Activated naive CD4-positive, alpha-beta T cell treated with anti-CD3 and anti-CD28 coated beads, Interleukin-2, amount 50 U/mL, for 24 hours (primary cell): ENCODE results near the gene CFAP91.
A peak's percentile ranks its signal among the peaks of the same experiment; 100 is the strongest.
"Not testable (repeated sequence)": the region's sequence is repeated elsewhere in the genome, so short reads cannot be mapped to it uniquely, and the experiment has no call there.

ENCODE experiments used
- H3K27ac Mint-ChIP-seq: one replicate; pipeline ENCODE4 v1.8.0; 2021; ENCODE audit warnings: mild to moderate bottlenecking, mixed read lengths
- H3K27me3 Mint-ChIP-seq: one replicate; pipeline ENCODE4 v1.8.0; 2021; ENCODE audit warnings: mixed read lengths
- H3K36me3 Mint-ChIP-seq: one replicate; pipeline ENCODE4 v1.8.0; 2021; ENCODE audit warnings: mixed read lengths
- H3K4me1 Mint-ChIP-seq: one replicate; pipeline ENCODE4 v1.8.0; 2021; ENCODE audit warnings: mixed read lengths
- H3K4me3 Mint-ChIP-seq: one replicate; pipeline ENCODE4 v1.8.0; 2021; ENCODE audit warnings: mild to moderate bottlenecking, mixed read lengths
- H3K9me3 Mint-ChIP-seq: one replicate; pipeline ENCODE4 v1.8.0; 2021; ENCODE audit warnings: mixed read lengths

CFAP91 gene

DNA sequence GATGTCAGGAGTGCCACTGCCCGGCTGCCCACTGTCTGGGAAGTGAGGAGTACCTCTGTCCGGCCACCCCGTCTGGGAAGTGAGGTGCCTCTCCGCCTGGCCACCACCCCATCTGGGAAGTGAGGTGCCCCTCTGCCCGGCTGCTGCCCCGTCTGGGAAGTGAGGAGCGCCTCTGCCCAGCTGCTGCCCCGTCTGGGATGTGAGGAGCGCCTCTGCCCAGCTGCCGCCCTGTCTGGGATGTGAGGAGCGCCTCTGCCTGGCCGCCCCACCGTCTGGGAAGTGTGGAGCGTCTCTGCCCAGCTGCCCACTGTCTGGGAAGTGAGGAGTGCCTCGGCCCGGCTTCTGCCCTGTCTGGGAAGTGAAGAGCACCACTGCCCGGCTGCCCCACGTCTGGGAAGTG, 28.9 kb upstream of the CFAP91 start:
- no peak overlapping the region for H3K4me3 Mint-ChIP-seq
- peaks cover 61% of the 10 kb centered on the region for H3K4me1 Mint-ChIP-seq
- peaks cover 8% of the 10 kb centered on the region for H3K36me3 Mint-ChIP-seq
- H3K27ac Mint-ChIP-seq = no peak overlapping the region
- no peaks in the 10 kb centered on the region for H3K27me3 Mint-ChIP-seq
- H3K9me3 Mint-ChIP-seq = no peaks in the 10 kb centered on the region

DNA sequence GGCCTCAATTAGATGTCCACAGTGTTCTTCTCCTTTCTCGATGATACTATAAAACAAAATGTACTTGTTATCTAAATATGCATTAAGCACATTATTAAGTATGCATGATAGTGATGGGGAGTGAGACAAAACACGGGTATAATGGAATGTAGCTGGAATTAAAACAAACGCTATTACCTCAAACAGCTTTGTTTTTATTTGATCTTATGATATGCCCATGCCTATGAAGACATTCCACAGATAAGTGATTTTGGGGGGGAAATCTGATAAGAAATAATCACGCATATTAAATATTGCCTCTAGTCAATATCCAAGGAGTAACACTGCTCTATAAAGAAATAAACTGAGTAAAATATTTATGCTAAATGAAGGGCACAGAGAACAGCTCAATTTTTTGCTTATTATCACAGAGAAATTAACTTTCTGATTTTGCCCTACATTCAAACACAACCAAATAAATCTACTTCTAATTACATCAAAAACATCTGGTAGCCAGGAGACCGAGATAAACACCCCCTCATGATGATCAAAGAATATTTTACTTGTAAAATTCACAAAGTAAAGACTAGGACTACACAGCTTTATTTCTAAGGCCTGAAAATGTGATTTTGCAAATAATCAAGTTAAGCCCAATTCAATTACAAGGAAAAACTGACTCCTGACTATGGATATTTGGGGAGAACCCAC, 27.5 kb upstream of the CFAP91 start:
- peak overlapping the region; percentile 94 for H3K4me3 Mint-ChIP-seq
- H3K27me3 Mint-ChIP-seq = no peaks in the 10 kb centered on the region
- peaks cover 6% of the 10 kb centered on the region for H3K36me3 Mint-ChIP-seq
- H3K4me1 Mint-ChIP-seq = peaks cover 51% of the 10 kb centered on the region
- H3K9me3 Mint-ChIP-seq = no peaks in the 10 kb centered on the region
- H3K27ac Mint-ChIP-seq = peak overlapping the region; percentile 62

DNA sequence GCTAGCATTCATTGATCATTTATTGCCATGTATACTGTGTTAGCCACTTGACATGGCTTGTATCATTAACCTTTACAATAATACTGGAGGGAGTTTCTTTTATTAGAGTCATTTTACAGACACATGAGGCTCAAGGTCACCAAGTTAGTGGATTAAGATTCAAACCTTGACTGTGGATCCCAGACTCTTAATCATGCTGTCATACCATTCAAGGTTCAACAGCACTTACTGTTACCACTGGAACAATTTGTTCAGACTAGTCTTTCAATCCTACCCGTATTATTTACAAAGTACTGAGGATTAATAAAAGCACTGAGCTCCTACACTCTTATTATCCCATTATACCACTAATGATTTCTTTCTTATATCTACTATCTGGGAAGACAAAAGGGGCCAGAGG, 26.8 kb upstream of the CFAP91 start:
- Mint-ChIP-seq H3K36me3 (peaks cover 6% of the 10 kb centered on the region), H3K4me1 (peaks cover 47% of the 10 kb centered on the region), H3K9me3 (no peaks in the 10 kb centered on the region), H3K4me3 (peak overlapping the region; percentile 94), H3K27me3 (no peaks in the 10 kb centered on the region), H3K27ac (peak overlapping the region; percentile 90)

DNA sequence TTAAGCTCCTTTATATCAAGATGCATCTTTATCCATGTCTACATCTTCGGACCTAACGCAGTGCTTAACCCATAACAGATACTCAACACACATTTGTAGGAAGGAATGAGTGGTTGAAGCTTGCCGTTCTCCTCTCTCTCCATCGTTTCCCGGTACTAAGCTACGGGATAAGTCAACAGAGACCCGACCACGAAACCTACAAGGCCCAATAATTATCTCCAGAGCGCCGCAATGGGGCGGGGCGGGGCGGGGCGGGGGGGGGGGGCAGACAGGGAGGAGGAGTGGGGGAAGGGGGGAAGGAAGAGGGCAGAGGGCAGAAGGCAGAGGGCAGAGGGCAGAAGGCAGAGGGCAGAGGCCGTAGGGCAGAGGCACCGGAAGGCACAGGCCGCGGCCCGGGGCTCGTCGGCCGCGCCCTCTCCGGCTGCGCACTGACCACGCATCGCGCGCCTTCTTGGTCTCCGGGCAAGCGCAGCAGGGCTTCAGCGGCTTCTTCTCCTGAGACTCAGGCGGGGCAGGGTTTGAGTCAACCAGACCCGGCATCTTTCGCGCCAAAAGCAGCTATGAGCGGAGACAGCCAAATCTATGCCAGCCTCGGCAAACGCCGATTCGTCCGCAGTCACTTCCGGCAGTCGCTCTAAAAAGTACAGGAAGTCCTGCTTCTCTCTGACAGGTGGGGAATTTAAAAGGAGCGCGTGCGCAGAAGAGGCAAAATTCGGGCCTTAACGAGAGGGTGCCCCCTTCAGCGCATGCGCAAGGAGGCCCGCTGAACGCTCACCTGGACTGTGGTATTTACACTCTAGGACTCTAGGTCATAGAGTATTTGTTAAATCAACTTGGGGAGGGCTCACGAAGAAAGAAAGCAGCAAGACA, 25.8 kb upstream of the CFAP91 start, which contains the start of gene COX17:
COX17 (minus strand) TSS at position 636 of the 870 bp plus-strand sequence; CDS start at position 540, 96 bp downstream.
- Mint-ChIP-seq H3K4me1 (peaks cover 41% of the 10 kb centered on the region), H3K36me3 (peaks cover 6% of the 10 kb centered on the region), H3K9me3 (no peaks in the 10 kb centered on the region), H3K27ac (peak within 1 kb of the TSS; percentile 98), H3K4me3 (peak within 1 kb of the TSS; percentile 94), H3K27me3 (no peaks in the 10 kb centered on the region)

DNA sequence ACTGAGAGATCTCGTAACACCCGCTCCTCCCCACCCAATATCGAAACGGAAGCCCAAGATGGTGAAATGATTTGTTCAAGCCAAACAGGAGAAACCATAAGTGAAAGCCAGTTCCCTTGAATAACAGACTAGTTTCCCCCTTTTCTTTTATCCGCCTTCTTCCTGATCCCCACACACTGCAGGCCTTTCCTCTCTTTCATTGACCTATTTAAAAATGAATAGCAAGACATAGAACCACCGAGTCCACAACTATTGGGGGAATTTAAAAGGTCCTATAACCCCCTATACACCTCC, 25.2 kb upstream of the CFAP91 start:
- Mint-ChIP-seq H3K36me3 (peaks cover 4% of the 10 kb centered on the region), H3K27ac (peak overlapping the region; percentile 98), H3K27me3 (no peaks in the 10 kb centered on the region), H3K9me3 (no peaks in the 10 kb centered on the region), H3K4me3 (peak overlapping the region; percentile 94), H3K4me1 (peaks cover 37% of the 10 kb centered on the region)

DNA sequence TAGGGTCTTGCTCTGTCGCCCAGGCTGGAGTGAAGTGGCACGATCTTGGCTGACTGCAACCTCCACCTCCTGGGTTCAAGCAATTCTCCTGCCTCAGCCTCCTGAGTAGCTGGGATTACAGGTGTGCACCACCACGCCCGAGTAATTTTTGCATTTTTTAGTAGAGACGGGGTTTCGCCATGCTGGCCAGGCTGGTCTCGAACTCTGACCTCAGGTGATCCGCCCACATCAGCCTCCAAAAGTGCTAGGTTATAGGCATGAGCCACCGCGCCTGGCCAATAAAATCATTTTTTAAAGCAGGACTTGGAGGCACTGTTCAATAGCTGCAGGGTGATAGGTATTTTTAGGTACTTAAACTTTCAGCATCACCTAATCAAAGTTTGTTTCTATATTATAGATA, 24.6 kb upstream of the CFAP91 start:
- H3K4me1 Mint-ChIP-seq = peaks cover 32% of the 10 kb centered on the region
- not testable (repeated sequence) for H3K36me3 Mint-ChIP-seq, H3K27me3 Mint-ChIP-seq, H3K4me3 Mint-ChIP-seq, H3K27ac Mint-ChIP-seq, H3K9me3 Mint-ChIP-seq

DNA sequence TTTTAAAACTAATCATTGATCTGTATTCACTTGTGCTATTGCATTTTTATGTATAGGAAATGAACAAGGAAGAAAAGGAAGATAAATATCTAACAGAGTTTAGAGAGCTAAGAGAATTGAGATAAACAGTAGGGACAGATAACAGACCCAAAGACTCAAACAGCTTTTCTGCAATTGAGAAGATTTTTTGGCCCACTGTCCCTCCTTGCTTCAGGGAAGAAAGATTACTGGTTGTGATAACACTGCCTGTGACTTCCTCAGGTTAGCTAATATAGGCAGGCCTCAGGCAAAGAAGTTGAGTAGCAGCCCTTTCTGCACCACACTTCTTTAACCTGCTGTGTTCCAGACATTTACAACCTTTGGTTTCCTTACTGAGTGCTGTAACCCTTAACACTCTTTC, 22.9 kb upstream of the CFAP91 start:
- Mint-ChIP-seq H3K27me3 (no peaks in the 10 kb centered on the region), H3K9me3 (no peaks in the 10 kb centered on the region), H3K4me1 (peaks cover 26% of the 10 kb centered on the region), H3K27ac (no peak overlapping the region), H3K4me3 (no peak overlapping the region), H3K36me3 (peaks cover 2% of the 10 kb centered on the region)

DNA sequence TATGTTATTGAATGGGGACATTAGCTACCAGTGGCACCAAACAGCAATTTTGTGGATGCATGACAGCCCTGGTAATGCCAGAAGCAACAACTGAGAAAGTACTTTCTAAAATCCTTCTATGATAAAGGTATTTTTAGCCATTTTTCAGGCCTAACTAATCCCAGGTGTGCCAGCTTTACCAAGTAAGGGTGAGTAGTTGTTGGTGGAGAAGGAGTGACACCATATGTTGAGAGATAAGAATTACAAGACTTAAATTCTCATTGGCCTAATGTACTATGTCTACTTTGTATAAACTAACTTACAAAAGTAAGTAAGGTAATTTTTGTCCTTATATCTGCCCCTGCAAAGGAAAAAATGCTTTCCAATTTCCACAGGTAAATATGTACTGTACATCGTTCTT, 21.5 kb upstream of the CFAP91 start:
- H3K4me3 Mint-ChIP-seq = no peak overlapping the region
- H3K9me3 Mint-ChIP-seq = no peaks in the 10 kb centered on the region
- H3K27me3 Mint-ChIP-seq = no peaks in the 10 kb centered on the region
- no peaks in the 10 kb centered on the region for H3K36me3 Mint-ChIP-seq
- H3K27ac Mint-ChIP-seq = no peak overlapping the region
- H3K4me1 Mint-ChIP-seq = peaks cover 12% of the 10 kb centered on the region

DNA sequence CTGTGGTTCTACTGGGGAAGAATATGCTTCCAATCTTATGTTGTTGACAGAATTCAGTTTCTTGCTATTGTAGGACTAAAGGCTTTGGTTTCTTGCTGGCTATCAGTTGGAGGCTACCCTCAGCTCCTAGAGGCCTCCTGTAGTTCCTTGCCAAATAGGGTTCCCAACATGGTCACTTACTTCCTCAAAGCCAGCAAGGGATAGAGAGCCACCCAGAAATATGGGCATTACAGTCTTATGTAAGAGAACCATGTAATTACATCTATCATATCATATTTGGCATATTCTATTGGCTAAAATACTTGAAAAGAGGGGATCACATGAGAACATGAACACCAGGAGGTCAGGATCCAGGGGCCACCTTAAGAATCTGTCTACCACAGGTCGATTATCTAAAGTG, 19.4 kb upstream of the CFAP91 start:
- no peaks in the 10 kb centered on the region for H3K36me3 Mint-ChIP-seq
- no peak overlapping the region for H3K4me3 Mint-ChIP-seq

DNA sequence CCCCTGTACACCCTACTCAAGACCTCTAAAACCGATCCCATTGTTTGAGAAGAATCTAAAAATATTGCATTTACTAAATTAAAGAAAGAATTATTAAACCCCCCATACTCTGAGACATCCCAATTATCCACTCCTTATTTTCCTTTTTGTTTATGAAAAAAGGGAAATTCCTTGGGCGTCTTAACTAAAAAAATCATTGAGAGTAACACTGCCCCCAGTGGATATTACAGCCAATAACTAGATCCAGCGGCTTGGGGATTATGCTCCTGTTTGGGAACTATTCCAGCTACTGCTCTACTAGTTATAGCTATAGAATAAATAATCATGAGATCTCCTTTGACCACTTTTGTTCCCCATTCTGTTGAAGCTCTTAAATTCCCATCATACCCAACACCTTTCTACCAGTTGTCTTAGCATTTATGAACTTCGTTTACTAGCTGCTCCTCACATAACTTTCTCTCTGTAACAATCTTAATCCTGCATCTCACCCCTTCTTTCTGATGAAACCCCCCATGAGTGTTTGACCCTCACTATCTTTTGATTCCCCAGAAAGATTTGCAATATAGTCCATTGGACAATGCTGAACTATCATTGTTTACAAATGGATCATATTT, 12.7 kb upstream of the CFAP91 start:
- no peaks in the 10 kb centered on the region for H3K36me3 Mint-ChIP-seq
- no peak overlapping the region for H3K4me3 Mint-ChIP-seq
- no peak overlapping the region for H3K27ac Mint-ChIP-seq
- H3K27me3 Mint-ChIP-seq = no peaks in the 10 kb centered on the region
- no peaks in the 10 kb centered on the region for H3K4me1 Mint-ChIP-seq
- H3K9me3 Mint-ChIP-seq = no peaks in the 10 kb centered on the region

More for the DNA sequence above, 19.4 kb upstream of the CFAP91 start:
- H3K27me3 Mint-ChIP-seq = no peaks in the 10 kb centered on the region
- H3K9me3 Mint-ChIP-seq = no peaks in the 10 kb centered on the region
- no peaks in the 10 kb centered on the region for H3K4me1 Mint-ChIP-seq
- H3K27ac Mint-ChIP-seq = no peak overlapping the region

DNA sequence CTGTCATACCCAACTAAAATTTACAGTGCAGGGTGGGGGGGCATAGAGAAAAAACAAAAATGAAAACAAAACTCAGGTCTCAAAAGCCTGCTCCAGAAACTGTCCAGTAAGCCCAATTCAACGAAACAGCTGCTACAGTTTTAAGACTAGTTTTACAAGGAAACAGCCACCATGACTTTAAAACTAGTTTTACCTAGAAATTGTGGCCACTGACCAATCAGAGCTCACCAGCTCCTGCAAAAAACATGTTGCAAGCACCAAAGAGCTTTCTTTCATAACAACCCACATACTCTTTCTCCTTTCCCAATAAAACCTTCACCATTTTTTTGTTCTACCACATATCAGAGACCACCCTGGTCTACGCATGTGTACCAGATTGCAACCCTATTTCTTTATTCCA, 7.3 kb upstream of the CFAP91 start:
- no peaks in the 10 kb centered on the region for H3K36me3 Mint-ChIP-seq
- peaks cover 13% of the 10 kb centered on the region for H3K4me1 Mint-ChIP-seq
- H3K4me3 Mint-ChIP-seq = no peak overlapping the region
- no peaks in the 10 kb centered on the region for H3K27me3 Mint-ChIP-seq
- H3K9me3 Mint-ChIP-seq = peaks cover 6% of the 10 kb centered on the region
- no peak overlapping the region for H3K27ac Mint-ChIP-seq

DNA sequence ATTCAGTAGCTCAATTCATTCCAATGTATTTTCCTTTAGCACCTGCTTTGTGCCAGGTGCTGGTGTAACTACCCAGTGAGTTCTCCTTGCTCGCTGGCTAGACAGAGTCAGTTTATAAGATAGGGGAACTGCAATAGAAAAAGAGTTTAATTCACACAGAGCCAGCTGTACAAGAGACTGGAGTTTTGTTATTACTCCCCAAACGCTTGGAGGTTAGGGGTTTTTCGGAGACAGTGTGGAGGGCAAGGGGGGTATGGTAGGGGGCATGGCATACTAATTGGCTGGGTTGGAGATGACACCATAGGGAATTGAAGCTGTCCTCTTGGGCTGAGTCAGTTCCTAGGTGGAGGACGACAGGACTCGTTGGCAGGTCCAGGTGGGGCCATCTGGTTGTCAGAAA, 5.4 kb upstream of the CFAP91 start:
- peaks cover 31% of the 10 kb centered on the region for H3K4me1 Mint-ChIP-seq
- H3K9me3 Mint-ChIP-seq = peaks cover 6% of the 10 kb centered on the region
- no peaks in the 10 kb centered on the region for H3K27me3 Mint-ChIP-seq

DNA sequence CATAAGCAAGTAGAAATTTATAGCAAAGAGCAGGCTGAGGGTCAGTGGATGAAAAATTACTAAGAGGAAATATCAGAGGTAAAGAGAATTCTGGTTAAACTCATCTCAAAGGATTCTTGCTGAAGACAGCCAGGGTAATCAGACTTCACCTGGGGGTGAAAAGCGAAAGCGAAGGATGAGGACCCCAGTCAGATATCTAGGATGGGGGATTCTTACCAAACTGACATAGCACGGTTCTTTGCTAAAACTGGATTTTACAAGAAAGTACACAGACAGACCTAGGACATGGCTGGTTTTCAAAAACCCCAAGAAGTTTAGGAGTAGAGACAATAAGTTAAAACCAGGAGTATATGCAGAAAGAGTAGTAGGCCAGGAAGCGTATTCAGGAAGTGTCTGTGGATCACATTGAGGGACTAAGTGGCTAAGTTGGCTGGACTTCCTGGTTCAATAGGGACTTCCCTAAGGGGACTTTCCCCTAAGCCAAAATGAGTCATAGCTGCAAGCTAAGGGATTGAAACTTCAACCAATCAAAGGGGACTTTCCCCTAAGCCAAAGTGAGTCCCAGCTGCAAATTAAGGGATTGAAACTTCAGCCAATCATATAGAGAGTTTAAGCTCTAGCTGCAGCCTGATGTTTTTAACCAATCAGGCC, 2.4 kb upstream of the CFAP91 start:
- H3K9me3 Mint-ChIP-seq = peaks cover 6% of the 10 kb centered on the region
- no peaks in the 10 kb centered on the region for H3K36me3 Mint-ChIP-seq
- peak overlapping the region; percentile 45 for H3K4me3 Mint-ChIP-seq
- H3K4me1 Mint-ChIP-seq = peaks cover 42% of the 10 kb centered on the region
- peaks cover 2% of the 10 kb centered on the region for H3K27me3 Mint-ChIP-seq
- peak overlapping the region; percentile 93 for H3K27ac Mint-ChIP-seq

More for the DNA sequence above, 5.4 kb upstream of the CFAP91 start:
- Mint-ChIP-seq H3K27ac (no peak overlapping the region), H3K36me3 (no peaks in the 10 kb centered on the region), H3K4me3 (no peak overlapping the region)

DNA sequence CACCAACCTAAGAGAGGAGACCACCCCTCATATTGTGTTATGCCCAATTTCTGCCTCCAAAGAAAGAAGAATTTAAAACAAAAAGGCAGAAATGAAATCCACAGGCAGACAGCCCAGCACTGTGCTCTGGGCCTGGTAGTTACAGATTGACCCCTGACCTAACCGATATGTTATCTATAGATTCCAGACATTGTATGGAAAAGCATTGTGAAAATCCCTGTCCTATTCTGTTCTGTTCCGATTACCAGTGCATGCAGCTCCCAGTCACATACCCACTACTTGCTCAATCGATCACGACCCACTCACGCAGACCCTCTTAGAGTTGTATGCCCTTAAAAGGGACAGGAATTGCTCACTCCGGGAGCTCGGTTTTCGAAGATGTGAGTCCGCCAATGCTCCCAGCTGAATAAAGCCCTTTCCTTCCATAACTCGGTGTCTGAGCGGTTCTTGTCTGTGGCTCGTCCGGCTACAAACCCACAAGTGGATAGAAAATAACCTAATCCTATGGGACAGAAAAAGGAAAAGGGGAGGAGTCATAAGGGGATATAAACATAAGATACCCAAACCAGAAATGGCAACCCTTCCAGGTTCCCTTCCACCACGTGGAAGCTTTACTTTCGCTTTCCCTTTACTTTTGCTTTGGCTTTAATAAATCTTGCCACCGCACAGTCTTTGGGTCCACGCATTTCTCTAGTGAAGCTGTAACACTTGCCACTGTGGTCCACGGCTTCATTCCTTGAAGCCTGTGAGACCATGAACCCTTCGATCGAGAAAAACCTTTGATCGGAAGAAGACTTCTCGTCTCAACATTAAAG, 1.7 kb upstream of the CFAP91 start:
- Mint-ChIP-seq H3K36me3 (no peaks in the 10 kb centered on the region), H3K27me3 (peaks cover 2% of the 10 kb centered on the region), H3K9me3 (peaks cover 6% of the 10 kb centered on the region), H3K4me1 (peaks cover 42% of the 10 kb centered on the region), H3K4me3 (peak overlapping the region; percentile 45), H3K27ac (peak overlapping the region; percentile 93)
